ENCODE data around the gene PRAMEF14.
"Not testable (repeated sequence)": the region's sequence is repeated elsewhere in the genome, so short reads cannot be mapped to it uniquely, and the experiment has no call there.

The PRAMEF14 gene

DNA sequence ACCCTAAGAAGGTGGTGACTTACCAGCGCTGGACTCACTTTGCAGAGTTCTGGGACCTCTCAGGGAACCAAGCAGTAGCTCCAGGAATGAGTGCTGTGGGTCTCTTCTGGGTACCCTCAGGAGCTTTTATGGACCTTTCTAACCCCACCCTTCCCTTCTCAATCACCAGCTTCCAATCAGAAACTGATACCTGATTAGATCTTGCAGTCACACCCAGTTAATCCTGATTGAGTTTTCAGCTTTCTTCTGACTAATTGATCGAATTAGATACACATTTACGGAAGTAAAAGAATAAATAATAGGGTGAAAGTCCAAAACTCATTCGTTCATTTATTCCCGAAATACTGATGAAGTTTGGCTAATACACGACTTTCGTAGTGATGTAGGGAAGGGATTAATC, at the start of gene PRAMEF14:
PRAMEF14 (minus strand) TSS at position 101 of the 400 bp plus-strand sequence. CDS start 1,820 bp downstream, outside the sequence.
- DNase-seq, result not testable (repeated sequence)

DNA sequence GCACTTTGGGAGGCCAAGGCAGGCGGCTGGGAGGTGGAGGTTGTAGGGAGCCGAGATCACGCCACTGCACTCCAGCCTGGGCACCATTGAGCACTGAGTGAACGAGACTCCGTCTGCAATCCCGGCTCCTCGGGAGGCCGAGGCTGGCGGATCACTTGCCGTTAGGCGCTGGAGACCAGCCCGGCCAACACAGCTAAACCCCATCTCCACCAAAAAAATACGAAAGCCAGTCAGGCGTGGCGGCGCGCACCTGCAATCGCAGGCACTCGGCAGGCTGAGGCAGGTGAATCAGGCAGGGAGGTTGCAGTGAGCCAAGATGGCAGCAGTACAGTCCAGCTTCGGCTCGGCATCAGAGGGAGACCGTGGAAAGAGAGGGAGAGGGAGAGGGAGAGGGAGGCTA, 48.4 kb upstream of the PRAMEF14 start:
- not testable (repeated sequence) for DNase-seq

- DNase-seq, result not testable (repeated sequence)
These were observed 47.8 kb upstream of the PRAMEF14 start for GRCh38 chr1:13394761-13395160.

- DNase-seq, result not testable (repeated sequence)
These were observed 46.1 kb upstream of the PRAMEF14 start for GRCh38 chr1:13393004-13393403.

DNA sequence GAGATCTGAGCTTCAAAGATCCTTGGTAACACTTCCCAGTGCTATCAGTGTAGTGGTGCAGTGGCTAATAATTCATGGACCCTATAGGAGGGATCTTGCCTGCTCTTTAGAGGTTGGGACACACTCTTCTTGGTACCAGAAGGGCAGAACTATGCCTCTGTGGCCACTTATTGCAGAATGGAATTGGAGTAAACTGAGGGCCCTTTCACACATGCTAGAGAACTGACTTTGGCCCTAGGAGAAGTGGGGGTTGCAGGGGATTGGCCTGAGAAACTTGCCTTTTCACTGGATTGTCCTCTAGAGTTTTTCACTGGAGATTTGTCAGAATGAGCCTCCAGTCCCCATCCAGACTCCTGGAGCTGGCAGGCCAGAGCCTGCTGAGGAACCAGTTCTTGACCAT, 42.4 kb upstream of the PRAMEF14 start, which contains the start of gene PRAMEF17:
PRAMEF17 (plus strand) TSS at position 301 of the 400 bp plus-strand sequence; CDS start at position 327, 26 bp downstream.
- not testable (repeated sequence) for DNase-seq

DNA sequence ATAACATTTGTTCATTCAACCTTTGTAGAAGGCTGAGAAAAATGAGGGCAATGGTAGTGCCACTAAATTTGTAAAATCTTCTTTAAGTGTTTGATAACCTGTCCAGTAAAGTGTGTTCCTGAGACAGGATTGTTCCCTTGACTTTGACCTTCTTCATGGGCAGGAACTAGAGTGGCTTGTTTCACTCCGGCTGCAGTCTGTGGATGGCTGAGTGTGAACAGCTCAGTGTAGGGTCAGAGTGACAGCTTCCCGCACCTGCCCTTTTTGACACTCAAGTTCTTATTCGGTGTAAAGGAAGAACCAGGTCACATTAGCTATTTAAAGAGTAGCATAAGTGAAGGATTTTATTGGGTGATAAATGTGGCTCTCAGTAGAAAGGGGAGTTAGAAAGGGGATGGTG, 33.4 kb upstream of the PRAMEF14 start:
- DNase-seq, result not testable (repeated sequence)

DNA sequence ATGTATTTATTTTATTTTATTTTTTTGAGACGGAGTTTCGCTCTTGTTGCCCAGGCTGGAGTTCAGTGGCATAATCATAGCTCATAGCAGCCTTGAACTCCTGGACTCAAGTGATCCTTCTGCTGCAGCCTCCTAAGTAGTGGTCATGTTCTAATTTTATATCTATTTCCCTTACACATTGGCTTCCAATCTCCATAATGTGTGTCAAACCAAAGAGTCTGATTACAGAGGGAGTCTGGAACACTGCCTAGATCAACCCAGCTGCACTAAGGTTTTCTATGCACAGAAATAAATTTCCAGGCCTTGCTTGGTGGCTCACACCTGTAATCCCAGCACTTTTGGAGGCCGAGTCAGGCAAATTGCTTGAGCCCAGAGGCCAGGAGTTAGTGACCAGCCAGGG, 32.0 kb upstream of the PRAMEF14 start:
- DNase-seq, result not testable (repeated sequence)

DNA sequence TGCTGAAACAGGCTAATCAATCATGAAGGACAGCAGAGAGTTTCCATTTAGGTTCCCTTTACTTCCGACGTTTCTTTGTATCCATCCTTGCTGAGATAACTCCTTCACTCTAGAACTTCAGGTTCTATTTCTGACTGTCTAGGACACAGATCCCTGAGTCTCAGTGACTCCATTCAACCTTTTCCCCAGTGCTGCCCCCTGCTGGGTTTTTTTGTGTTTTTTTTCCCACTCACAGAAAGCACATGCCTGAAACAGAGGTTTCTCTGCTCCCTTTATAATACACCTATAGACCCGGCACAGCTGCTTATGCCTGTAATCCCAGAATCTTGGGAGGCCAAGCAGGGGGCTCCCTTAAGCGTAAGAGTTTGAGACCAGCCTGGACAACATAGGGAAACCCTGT, 21.6 kb upstream of the PRAMEF14 start:
- DNase-seq, result peak in 1 of 3 experiments; percentile 10

GRCh38 chr1:13366536-13366935, 19.6 kb upstream of the PRAMEF14 start:
- not testable (repeated sequence) for DNase-seq

GRCh38 chr1:13364928-13365327, 18.0 kb upstream of the PRAMEF14 start:
- not testable (repeated sequence) for DNase-seq

DNA sequence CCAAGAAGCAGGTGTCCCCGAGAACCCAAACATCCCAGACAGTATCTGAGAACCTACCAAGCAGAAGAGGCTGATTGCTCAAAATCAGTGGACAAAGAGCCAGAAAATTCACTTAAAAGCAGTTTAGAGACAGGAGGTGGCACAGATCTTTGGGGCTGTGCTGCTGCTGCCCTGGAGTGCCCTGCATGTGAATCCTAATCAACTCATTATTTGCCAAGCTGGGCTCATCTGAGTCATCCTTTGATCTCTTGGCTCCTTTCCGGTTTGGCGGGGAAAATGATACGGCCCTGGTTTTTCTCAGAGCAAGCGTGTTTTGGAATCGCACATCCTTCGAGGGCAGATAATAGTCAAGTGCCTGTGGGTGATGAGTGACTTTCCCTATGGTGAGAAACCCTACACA, 15.4 kb upstream of the PRAMEF14 start:
- DNase-seq, result not testable (repeated sequence)

DNA sequence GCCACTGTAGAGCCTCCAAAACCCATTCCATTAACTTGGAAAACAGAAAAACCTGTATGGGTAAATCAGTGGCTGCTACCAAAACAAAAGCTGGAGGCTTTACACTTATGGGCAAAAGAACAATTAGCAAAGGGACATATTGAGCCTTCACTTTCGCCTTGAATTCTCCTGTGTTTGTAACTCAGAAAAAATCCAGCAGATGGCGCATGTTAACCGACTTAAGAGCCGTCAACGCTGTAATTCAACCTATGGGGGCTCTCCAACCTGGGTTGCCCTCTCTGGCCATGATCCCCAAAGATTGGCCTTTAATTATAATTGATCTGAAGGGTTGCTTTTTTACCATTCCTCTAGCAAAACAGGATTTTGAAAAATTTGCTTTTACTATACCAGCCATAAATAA, 9.8 kb upstream of the PRAMEF14 start:
- peak; percentile 15 to 62 (median 56) for DNase-seq

DNA sequence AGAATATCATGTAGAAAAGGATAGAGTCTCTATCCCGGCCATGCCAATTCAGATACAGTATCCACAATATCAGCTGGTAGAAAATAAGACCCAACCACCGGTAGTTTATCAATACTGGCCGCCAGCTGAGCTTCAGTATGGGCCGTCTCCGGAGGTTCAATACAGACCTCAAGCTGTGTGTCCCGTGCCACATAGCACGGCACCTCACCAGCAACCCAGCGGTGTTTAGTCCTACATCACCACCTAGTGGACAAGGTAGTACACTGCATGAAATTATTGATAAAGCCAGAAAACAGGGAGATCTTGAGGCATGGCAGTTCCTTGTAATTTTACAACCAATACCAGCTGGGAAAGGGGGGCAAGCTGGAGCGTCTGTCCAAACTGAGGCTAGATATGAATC, 7.5 kb upstream of the PRAMEF14 start:
- DNase-seq, result not testable (repeated sequence)

- not testable (repeated sequence) for DNase-seq
These were observed 6.5 kb upstream of the PRAMEF14 start for GRCh38 chr1:13353476-13353875.

- DNase-seq, result not testable (repeated sequence)
These were observed 4.4 kb downstream of the PRAMEF14 start for GRCh38 chr1:13342496-13342895.

GRCh38 chr1:13315281-13315680, 31.7 kb downstream of the PRAMEF14 start, which contains the start of gene PRAMEF15:
TSS of gene PRAMEF15 (plus strand) at chr1:13315581. CDS start at chr1:13318408, 2,827 bp downstream.
- not testable (repeated sequence) for DNase-seq

GRCh38 chr1:13303239-13303638, 43.7 kb downstream of the PRAMEF14 start, which contains the start of gene PRAMEF33:
TSS of gene PRAMEF33 (plus strand) at chr1:13303539. CDS start at chr1:13305955, 2,416 bp downstream.
- not testable (repeated sequence) for DNase-seq

- DNase-seq, result not testable (repeated sequence)
These were observed 44.7 kb downstream of the PRAMEF14 start for GRCh38 chr1:13302197-13302596.

- not testable (repeated sequence) for DNase-seq
These were observed 48.2 kb downstream of the PRAMEF14 start for GRCh38 chr1:13298699-13299098.

DNA sequence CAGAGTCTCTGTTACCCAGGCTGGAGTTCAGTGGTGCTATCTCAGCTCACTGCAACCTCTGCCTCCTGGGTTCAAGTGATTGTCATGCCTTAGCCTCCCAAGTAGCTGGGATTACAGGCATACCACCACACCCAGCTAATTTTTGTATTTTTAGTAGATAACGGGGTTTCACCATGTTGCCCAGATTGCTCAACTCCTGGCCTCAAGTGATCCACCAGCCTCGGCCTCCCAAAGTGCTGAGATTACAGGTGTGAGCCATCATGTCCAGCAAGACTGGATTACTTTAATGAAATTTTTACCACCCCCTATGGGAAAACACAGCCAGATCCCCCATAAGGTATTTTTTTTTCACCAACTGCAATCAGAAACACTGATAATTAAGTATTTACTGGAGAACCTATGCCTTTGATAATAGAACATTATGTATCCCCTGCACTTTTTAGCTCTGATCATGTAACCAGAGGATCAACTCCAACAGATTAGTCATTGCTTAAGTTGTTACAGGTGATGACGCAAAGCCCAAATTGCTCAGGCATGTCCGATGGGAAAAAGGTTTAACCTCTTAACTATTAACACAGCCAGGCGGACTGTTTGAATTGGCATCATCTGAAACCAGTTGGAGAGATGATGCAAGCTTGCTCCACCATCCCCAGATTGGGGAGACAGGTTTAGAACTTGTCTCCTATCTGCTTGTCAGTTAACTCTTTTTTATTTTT, 49.6 kb downstream of the PRAMEF14 start:
- DNase-seq, result not testable (repeated sequence)

Measured in NCI-H1417 (cell line).